ENCODE data around the gene SOBP.

DNA sequence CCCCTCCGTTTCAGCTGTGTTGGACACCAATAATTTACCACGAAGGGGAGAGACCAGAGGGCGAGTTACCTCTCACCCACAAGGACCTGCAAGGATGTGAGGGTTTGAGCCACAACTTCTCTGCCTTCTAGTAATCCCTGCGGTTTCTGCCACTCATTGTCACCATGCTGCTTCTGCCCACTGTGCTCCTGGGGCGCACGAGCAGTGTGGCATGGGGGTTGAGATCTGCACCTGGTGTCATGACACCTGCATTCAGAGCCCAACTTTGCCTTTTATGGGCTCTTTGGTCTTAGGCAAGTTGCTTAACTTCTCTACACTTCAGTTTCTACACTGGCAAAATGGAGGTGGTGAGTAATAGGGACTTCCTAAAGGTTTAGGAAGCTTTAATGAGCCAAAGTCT is 84.9 kb downstream of the SOBP start:
- TF ChIP-seq, protein P1, sequence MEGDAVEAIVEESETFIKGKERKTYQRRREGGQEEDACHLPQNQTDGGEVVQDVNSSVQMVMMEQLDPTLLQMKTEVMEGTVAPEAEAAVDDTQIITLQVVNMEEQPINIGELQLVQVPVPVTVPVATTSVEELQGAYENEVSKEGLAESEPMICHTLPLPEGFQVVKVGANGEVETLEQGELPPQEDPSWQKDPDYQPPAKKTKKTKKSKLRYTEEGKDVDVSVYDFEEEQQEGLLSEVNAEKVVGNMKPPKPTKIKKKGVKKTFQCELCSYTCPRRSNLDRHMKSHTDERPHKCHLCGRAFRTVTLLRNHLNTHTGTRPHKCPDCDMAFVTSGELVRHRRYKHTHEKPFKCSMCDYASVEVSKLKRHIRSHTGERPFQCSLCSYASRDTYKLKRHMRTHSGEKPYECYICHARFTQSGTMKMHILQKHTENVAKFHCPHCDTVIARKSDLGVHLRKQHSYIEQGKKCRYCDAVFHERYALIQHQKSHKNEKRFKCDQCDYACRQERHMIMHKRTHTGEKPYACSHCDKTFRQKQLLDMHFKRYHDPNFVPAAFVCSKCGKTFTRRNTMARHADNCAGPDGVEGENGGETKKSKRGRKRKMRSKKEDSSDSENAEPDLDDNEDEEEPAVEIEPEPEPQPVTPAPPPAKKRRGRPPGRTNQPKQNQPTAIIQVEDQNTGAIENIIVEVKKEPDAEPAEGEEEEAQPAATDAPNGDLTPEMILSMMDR (IDR thresholded peaks at IDR 0.05): no peak
- no peak for TF ChIP-seq POLR2A (IDR thresholded peaks at IDR 0.05)

Data from tibial nerve (tissue), 3 donors.